Large intestine (tissue), 3 donors: ENCODE measurements around the gene MARK1. TPM values are rescaled to one million over a fixed set of nuclear protein-coding genes. Genes with fewer than 3 reads are reported as not detected.

Experiments used
- DNase-seq, 2 donors: peaks; one replicate each; pipeline versions ENCODE4 v3.0.0 to v3.0.0-alpha.2; 2013
- H3K27ac ChIP-seq: one replicate; pipeline ENCODE4 v1.5.1; 2013; ENCODE audit warnings: low read length
- H3K27me3 ChIP-seq: 2 replicates; pipeline ENCODE4 v1.6.1; 2013; ENCODE audit warnings: low read length; ENCODE audit not compliant: control insufficient read depth, insufficient read depth
- H3K36me3 ChIP-seq: 2 replicates; pipeline ENCODE4 v1.6.1; 2013; ENCODE audit warnings: low read length; ENCODE audit not compliant: control insufficient read depth, insufficient read depth
- H3K4me1 ChIP-seq: one replicate; pipeline ENCODE4 v1.6.1; 2013; ENCODE audit warnings: low read length; ENCODE audit not compliant: control insufficient read depth, insufficient read depth
- H3K4me3 ChIP-seq: one replicate; pipeline ENCODE4 v1.5.1; 2013; ENCODE audit warnings: low read length
- H3K9me3 ChIP-seq: one replicate; pipeline ENCODE4 v1.6.1; 2013; ENCODE audit warnings: mild to moderate bottlenecking, low read depth, low read length, moderate library complexity; ENCODE audit not compliant: control insufficient read depth
- WGBS: methylation state at CpG from one replicate; pipeline ENCODE4 v1.1.5; 2013; ENCODE audit warnings: low lambda C conversion rate; ENCODE audit not compliant: insufficient coverage; 5-methylcytosine and 5-hydroxymethylcytosine counted together
- polyA plus RNA-seq: library from polyadenylated mRNA; unstranded; fragments of 120-200 nt; gene quantifications from one replicate; pipeline ENCODE4 v1.2.1, GENCODE V29; 2013

Gene MARK1
- polyA plus RNA-seq, 1 donor: 3.9 TPM

DNA sequence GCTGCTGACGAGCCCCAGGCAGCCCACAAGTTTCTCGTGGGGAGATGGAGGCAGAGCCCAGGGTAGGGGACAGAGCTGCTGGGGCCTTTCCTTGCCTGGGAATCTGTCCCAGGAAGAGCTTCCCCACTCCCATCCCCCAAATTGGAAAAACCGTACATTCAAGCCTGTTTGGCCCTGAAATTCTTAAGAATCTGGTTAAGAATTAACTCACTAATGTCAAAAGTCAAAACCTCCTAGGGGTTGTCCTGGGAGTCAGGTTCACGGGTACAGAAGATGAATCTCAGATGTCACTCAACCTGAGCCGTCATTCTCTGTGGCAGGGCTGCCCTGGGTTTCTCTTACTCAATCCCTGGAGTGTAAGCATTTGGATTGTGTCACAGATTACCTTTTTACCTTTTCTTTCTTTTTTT, 170.7 kb downstream of the MARK1 start:
- no peak for DNase-seq
- peaks cover 28% of the 10 kb centered on the region for H3K36me3 ChIP-seq
- no peaks in the 10 kb centered on the region for H3K9me3 ChIP-seq
- no peaks in the 10 kb centered on the region for H3K4me1 ChIP-seq
- WGBS: 20% methylated on average over 1 of the region's 5 CpGs
- no peak overlapping the region for H3K4me3 ChIP-seq
- no peaks in the 10 kb centered on the region for H3K27me3 ChIP-seq
- no peak overlapping the region for H3K27ac ChIP-seq

DNA sequence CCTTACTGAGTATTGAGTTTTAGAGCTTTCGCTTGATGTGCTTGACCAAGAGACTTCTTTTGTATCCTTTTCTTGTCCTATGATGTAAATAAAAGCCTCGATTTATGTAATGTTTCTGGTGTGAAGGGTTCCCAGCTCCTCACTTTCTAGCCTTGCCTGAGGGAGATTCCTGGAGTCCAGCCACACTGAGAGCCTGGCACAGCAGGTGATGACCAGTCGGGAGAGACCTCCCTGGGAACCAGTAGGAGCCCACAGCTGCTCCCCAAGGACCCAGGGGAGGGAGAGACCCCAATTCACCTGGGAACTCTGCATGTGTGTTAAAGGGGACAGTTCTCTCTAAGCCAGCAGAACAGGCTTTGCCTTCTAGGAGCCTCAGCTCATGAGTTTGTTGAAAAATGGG, 171.1 kb downstream of the MARK1 start:
- H3K27ac ChIP-seq: no peak overlapping the region
- H3K9me3 ChIP-seq: no peaks in the 10 kb centered on the region
- DNase-seq: no peak
- H3K4me3 ChIP-seq: no peak overlapping the region
- WGBS: 60% methylated on average over 1 of the region's 3 CpGs
- peaks cover 28% of the 10 kb centered on the region for H3K36me3 ChIP-seq
- no peaks in the 10 kb centered on the region for H3K4me1 ChIP-seq
- H3K27me3 ChIP-seq: no peaks in the 10 kb centered on the region

GRCh38 chr1:220700556-220701179, 172.7 kb downstream of the MARK1 start:
- peaks cover 28% of the 10 kb centered on the region for H3K36me3 ChIP-seq
- WGBS: no CpG with 5 or more reads among the region's 2 CpGs
- no peak for DNase-seq
- H3K27me3 ChIP-seq: no peaks in the 10 kb centered on the region
- no peak overlapping the region for H3K27ac ChIP-seq
- no peaks in the 10 kb centered on the region for H3K9me3 ChIP-seq
- H3K4me1 ChIP-seq: peaks cover under 1% of the 10 kb centered on the region
- H3K4me3 ChIP-seq: no peak overlapping the region

DNA sequence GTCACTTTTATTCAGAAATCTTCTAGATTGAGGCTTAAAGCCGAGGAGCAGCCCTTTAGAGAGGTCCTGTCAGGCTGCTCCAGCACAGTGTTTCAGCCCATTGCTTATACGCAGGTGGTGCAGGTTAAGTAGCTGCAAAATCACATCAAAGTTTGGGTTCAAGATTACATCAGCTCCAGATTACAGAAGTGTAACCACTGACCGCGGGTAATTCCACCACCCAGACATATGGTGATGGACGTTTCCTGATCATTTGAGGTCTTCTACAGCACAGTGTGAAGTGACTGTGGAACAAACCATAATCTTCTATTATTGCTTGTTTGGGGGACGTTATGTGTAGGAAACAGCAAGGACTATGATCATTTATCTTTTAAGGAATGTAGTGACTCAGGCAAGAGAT, 174.0 kb downstream of the MARK1 start:
- peaks cover 21% of the 10 kb centered on the region for H3K36me3 ChIP-seq

DNA sequence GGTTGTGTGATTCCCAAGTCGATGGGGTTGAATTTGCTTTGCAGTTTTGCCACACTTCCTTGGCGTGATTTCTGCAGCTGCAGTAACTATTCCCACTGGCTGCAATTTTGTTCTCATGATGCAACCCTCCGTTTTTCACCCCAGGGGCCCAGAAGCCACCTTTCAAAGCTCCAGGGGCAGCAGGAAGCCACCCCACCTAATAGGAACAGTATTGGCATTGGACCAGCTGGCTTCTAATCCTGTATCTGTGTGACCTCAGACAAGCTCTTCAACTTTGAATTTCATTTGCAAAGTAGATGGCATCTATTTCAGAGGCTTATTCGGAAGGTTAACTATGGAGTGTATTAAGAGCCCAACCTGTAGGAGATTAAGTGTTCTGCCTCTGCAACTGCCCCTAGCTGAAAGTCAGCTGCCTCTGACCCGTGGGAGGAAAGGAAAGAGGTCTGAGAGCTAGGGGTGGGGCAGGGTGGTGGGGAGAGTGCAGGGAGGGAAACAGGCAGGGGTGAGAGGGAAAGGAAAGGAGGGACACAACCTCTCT, 174.9 kb downstream of the MARK1 start:
- Histone ChIP-seq H3K9me3 (no peaks in the 10 kb centered on the region), H3K4me3 (no peak overlapping the region), H3K4me1 (peaks cover 9% of the 10 kb centered on the region), H3K27ac (no peak overlapping the region), H3K36me3 (peaks cover 13% of the 10 kb centered on the region), H3K27me3 (no peaks in the 10 kb centered on the region)
- 100% methylated on average over 1 of the region's 5 CpGs for WGBS
- DNase-seq: no peak

More for the DNA sequence above, 174.0 kb downstream of the MARK1 start:
- no peaks in the 10 kb centered on the region for H3K27me3 ChIP-seq
- H3K4me1 ChIP-seq: peaks cover 9% of the 10 kb centered on the region
- WGBS: 50% methylated on average over 1 of the region's 6 CpGs
- no peak for DNase-seq
- H3K27ac ChIP-seq: no peak overlapping the region
- no peak overlapping the region for H3K4me3 ChIP-seq
- no peaks in the 10 kb centered on the region for H3K9me3 ChIP-seq

DNA sequence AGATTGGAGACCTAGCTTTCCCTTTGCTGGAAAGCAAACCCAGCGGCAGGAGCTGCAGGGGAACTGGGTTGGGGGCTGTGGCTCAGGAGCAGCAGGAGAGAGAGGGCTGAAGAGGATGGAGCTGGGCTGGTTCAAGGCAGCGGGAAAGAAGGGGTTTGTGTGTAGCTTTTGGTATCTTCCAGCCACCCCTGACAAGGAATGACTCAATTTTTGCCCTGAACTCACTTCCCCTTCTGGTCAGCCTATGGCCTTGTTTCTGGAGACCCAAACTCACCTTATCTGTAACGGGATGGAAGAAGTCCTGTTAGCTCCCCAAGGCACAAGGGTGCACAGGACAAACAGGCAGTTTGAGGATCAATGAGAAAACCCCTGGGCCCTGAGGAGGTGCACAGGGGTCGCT, 175.4 kb downstream of the MARK1 start:
- H3K4me1 ChIP-seq: peaks cover 12% of the 10 kb centered on the region
- no CpG with 5 or more reads among the region's 4 CpGs for WGBS
- peaks cover 8% of the 10 kb centered on the region for H3K36me3 ChIP-seq
- no peak for DNase-seq
- no peak overlapping the region for H3K27ac ChIP-seq
- H3K9me3 ChIP-seq: no peaks in the 10 kb centered on the region
- no peaks in the 10 kb centered on the region for H3K27me3 ChIP-seq
- no peak overlapping the region for H3K4me3 ChIP-seq

DNA sequence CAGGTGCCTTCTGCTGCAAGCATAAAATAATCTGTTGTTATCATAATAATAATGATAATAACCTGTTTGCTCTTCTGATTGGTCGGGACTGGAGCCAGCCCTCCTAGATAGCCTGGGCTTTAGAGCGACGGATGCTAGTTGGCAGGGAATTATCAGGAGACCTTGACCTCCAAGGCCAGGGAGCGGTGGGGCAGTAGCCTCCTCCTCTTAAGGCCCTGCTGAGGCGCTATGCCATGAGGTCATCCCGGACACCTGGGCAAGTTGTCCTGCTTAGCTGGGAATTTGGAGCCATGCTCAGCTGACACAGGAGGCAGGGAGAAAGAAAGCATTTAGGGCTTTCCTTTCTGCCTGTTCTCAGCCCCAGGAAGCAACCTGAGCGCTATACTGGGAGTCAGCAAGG, 177.8 kb downstream of the MARK1 start:
- DNase-seq: peak; percentile 67 to 70
- no CpG with 5 or more reads among the region's 7 CpGs for WGBS
- H3K27me3 ChIP-seq: no peaks in the 10 kb centered on the region
- H3K4me3 ChIP-seq: no peak overlapping the region
- H3K27ac ChIP-seq: no peak overlapping the region
- H3K36me3 ChIP-seq: no peaks in the 10 kb centered on the region
- H3K9me3 ChIP-seq: no peaks in the 10 kb centered on the region
- peaks cover 20% of the 10 kb centered on the region for H3K4me1 ChIP-seq

DNA sequence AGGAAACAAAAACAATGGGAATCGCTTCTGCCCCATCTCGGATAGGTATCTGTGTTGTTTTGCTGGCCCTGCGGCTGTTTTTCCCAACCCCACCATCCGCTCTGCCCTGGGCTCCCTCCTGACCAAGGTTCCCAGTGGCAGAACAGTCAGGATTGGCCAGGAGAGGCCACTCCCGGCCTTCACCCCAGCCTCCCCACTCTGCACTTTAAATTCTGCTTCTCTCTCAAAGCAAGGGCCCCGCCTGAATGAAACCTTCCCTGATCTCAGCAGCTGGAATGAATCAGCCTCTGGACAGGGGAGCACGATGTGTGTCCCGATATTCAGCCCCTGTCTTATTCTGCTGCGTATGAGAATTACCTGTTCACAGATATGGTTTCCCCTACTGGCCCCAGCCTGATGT, 178.5 kb downstream of the MARK1 start:
- Histone ChIP-seq H3K9me3 (no peaks in the 10 kb centered on the region), H3K4me3 (no peak overlapping the region), H3K36me3 (no peaks in the 10 kb centered on the region), H3K27me3 (no peaks in the 10 kb centered on the region), H3K4me1 (peaks cover 20% of the 10 kb centered on the region), H3K27ac (no peak overlapping the region)
- WGBS: no CpG with 5 or more reads among the region's 9 CpGs
- DNase-seq: peak in 1 of 2 donors; percentile 49

- Histone ChIP-seq H3K36me3 (no peaks in the 10 kb centered on the region), H3K4me1 (peaks cover 20% of the 10 kb centered on the region), H3K27ac (no peak overlapping the region), H3K9me3 (no peaks in the 10 kb centered on the region), H3K4me3 (no peak overlapping the region), H3K27me3 (no peaks in the 10 kb centered on the region)
- no peak for DNase-seq
- WGBS: no CpG with 5 or more reads among the region's 10 CpGs
These were observed 179.2 kb downstream of the MARK1 start for GRCh38 chr1:220707160-220707559.

- no peak overlapping the region for H3K27ac ChIP-seq
- peaks cover 20% of the 10 kb centered on the region for H3K4me1 ChIP-seq
- H3K36me3 ChIP-seq: no peaks in the 10 kb centered on the region
- WGBS: no CpG with 5 or more reads among the region's 4 CpGs
- no peaks in the 10 kb centered on the region for H3K27me3 ChIP-seq
- no peak for DNase-seq
- H3K9me3 ChIP-seq: no peaks in the 10 kb centered on the region
- H3K4me3 ChIP-seq: no peak overlapping the region
These were observed 180.3 kb downstream of the MARK1 start for GRCh38 chr1:220708244-220708643.
